HG03108 (cell line): ENCODE results near the gene RNF32.
"Not testable (repeated sequence)": the region's sequence is repeated elsewhere in the genome, so short reads cannot be mapped to it uniquely, and the experiment has no call there.

Source experiments
- ATAC-seq: cut with Tn5 transposase; IDR thresholded peaks from one replicate; pipeline ENCODE4 v1.9.1; 2021; ENCODE audit warnings: moderate library complexity; ENCODE audit not compliant: unreplicated experiment

Gene RNF32

GRCh38 chr7:156612930-156613329 is 27.6 kb upstream of the RNF32 start:
- ATAC-seq, result peak; percentile 54

- ATAC-seq, result no peak
These were observed 25.9 kb upstream of the RNF32 start for GRCh38 chr7:156614434-156615264.

GRCh38 chr7:156616269-156617202 is 24.0 kb upstream of the RNF32 start:
- no peak for ATAC-seq

- ATAC-seq, result no peak
These were observed 23.4 kb upstream of the RNF32 start for GRCh38 chr7:156617215-156617614.

DNA sequence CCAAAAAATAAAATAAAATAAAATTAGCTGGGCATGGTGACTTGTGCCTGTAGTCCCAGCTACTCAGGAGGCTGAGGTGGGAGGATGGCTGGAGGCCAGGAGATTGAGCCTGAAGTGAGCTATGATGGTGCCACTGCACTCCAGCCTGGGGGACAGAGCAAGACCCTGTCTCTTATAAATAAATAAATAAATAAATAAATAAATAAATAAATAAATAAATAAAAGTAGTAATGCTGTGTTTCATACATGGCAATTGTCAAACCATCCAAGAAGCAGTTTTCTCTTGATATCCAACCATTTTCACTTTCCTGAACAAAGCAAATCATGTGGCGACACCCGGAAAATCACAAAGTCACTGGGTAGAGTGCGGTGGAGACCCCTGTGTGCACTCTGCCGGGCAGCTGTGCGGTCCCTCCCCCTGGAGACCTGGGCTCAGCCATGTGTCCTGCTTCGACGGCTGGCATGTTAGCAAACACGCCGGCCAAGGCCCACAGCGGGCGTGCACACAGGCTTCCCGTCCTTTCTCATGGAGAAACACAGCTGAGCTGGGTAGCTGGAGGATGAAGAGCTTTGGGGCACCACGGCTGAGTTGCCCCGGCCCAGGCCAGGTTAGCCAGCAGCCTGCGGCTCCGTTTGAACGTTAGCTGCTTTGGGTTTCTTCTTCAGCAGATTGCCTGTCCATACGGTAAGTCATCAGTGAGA is 22.3 kb upstream of the RNF32 start:
- ATAC-seq, result no peak

DNA sequence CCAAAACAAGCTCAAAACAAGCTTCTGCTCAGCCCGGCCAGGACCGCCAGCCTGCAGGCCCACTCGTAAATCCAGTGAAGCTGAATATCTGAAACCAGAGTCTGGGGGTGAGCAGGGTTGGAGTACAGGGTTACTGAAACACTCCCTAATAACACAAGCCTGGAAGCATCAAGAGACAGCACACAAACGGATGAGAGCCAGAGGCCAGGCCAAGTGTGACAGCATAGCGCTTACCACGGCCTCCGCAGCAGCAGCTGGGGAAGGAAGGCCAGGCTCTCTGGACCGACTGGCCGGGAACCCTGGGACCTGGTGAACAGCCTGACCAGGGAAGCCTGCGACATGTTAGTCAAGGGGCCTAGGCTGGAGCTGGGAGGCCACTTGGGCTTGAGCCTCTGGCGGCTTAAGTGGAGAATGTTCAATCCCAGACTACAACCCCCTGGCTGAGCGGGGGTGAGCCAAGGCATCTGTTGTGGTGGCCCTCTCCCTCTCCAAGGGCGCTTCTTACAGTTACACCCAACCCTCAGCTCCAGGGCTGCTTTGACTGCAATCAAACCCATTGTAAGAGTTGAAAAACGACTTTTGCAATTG is 21.7 kb upstream of the RNF32 start:
- ATAC-seq, result no peak

GRCh38 chr7:156619488-156620290 is 20.9 kb upstream of the RNF32 start:
- ATAC-seq, result not testable (repeated sequence)

DNA sequence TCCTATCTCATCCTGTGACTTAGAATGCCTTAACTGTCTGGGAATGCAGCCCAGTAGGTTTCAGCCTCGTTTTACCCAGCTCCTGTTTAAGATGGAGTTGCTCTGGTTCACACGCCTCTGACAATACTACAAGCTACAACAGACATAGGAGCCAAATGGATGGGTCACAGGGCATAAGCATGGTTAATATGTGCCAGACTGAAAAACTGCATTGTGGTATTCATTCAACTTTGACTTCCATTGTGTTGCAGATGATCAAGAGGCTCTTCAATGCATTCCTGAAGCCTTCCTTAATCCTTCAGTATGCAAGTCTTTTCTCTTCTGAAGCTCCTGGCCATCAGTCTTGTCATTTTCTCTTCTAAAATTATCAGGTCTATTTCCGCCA is 20.3 kb upstream of the RNF32 start:
- ATAC-seq, result no peak

- no peak for ATAC-seq
These were observed 18.9 kb upstream of the RNF32 start for GRCh38 chr7:156621652-156622051.

- no peak for ATAC-seq
These were observed 15.0 kb upstream of the RNF32 start for GRCh38 chr7:156625580-156625979.

- no peak for ATAC-seq
These were observed 14.2 kb upstream of the RNF32 start for GRCh38 chr7:156626220-156626895.

- ATAC-seq, result no peak
These were observed 12.0 kb upstream of the RNF32 start for GRCh38 chr7:156628562-156628961.

- no peak for ATAC-seq
These were observed 10.7 kb upstream of the RNF32 start for GRCh38 chr7:156629873-156630272.

DNA sequence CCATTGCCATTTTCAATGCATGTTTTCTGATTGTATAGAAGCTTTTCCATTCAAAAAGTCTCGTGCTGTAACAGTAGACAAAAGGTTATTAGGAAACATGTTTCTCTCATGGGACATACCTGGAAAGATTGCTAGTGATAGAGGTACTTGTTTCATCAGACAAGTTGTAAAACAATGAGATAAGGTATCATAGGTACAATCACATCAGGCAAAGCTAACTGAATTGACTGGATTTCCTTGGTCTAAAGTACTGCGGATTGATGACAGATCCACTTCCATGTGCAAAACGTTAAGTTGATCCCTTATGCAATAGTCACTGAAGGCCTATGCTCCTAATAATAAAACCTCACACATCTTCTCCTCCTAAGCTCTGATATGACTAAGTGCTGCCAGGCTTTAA is 6.5 kb upstream of the RNF32 start:
- ATAC-seq, result no peak

DNA sequence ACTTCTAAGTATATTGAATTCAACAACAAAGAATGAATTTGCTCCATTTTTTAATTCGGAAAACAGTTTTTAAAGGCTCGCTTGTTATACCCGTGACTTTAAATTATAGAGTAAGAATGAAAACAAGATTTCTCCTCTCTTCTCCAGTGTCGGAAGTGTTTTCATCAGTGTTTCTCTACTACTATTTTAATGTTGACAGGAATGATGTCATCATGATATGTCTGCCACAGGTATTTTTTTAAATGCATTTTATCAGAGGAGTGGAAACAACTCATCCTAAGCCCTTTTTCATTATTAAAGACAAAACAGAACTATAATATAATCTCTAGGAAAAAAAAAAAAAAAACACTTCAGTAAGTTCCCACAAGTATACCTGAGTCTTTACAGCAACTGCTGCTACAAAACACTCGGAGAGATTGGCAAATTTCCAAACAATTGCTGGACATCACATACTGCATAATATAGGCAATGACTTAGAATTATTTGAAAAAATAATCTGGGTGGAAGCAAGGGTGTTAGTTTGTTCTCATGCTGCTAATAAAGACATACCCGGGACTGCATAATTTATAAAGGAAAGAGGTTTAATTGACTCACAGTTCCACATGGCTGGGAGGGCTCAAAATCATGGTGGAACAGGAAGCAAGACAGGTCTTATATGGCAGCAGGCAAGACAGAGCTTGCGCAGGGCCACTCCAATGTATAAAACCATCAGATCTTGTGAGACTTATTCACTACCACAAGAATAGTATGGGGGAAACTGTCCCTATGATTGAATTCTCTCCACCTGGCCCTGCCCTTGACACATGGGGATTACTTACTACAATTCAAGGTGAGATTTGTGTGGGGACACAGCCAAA is 4.8 kb upstream of the RNF32 start:
- ATAC-seq, result no peak

- ATAC-seq, result not testable (repeated sequence)
These were observed 3.5 kb upstream of the RNF32 start for GRCh38 chr7:156637093-156637492.

DNA sequence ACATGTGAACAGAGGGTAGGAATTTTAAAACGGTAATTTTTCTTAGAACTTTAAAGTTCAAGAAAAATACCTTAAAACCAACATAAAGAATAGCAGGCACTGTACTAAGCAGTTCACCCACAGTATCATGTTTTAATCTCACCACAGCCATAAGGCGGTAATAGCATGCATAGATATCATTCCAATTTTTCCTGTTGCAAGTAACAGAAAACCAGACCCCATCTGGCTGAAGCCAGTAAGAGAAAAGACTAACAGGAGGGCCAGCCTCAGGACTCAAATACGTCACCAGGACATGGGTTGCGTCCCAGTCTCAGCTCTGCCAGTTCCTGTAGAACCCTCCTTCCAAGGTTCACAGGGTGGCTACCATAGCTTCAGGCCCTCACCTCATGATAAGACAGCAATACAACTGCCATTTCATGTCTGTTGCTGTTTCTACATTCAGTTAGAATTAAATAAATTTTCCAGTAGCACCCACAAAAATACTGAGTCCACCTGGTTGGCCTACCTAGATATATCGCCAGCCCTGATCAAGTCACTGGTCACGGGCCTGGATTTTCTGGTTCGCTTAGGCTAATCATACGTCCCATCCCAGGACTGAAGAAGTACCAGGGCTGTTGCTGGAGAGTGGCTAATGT is 2.0 kb upstream of the RNF32 start:
- ATAC-seq, result no peak
